GM08714 (cell line): ENCODE data around the gene INPP4B.

Experiments used
- H3K4me3 ChIP-seq: fragments of 200-500 bp; sonication (Bioruptor generic); 2 replicates; pipeline ENCODE4 v1.5.1; 2014; ENCODE audit warnings: mild to moderate bottlenecking, low read length, inconsistent platforms
- ZNF274 ChIP-seq: IDR thresholded peaks from 2 replicates; pipeline ENCODE4 v1.6.1; 2012; ENCODE audit warnings: mild to moderate bottlenecking, low read depth, low read length

The INPP4B gene

DNA sequence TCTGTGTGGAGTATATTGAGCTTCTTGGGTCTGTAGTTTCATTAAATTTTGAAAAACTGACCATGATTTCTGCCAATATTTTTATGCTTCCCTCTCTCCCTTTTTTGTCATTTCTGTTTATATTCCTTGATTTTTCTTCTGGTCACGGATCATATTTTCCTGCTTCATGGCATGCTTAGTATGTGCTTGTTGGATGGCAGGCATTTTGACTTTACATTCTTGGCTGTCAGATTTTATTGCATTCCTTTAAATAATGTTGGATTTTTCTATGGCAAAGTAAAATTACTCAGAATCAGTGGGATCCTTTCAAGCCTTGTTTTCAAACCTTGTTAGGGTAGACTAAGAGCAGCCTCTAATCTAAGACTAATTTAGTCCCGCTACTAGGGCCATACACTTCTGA lies 677.9 kb downstream of the INPP4B start:
- no peak overlapping the region for H3K4me3 ChIP-seq
- no peak for TF ChIP-seq ZNF274

DNA sequence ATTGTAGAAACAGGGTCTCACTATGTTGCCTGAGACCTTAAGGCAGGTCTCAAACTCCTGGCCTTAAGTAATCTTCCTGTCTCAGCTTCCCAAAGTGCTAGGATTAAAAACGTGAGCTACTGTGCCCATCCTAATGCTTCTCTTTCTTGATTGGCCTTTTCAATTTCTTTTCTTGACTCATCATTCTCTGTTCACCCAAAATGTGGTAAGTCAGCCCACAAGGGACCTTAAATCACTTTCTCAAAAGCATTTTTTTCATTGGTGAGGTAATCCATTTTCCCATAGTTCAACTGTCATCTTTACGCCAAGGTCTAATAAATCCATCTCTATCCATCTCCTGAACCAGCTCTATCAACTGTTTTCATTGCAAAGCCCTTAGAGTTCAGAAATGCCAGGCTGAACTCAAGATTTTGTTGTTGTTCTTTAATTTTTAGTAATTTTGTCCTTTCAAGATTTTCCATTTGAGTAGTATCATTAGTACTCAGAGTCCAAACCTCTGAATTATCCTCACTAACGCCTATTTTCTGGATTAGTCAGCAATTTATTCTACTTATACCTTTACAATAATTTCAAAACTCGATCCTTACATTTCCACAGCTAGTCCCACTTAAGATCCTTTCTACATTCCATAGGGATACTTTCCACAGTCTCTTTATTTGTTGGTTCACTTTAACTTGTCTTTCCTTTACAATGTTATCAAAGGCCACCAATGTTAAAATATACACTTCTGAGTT lies 681.2 kb downstream of the INPP4B start:
- no peak overlapping the region for H3K4me3 ChIP-seq
- no peak for TF ChIP-seq ZNF274

DNA sequence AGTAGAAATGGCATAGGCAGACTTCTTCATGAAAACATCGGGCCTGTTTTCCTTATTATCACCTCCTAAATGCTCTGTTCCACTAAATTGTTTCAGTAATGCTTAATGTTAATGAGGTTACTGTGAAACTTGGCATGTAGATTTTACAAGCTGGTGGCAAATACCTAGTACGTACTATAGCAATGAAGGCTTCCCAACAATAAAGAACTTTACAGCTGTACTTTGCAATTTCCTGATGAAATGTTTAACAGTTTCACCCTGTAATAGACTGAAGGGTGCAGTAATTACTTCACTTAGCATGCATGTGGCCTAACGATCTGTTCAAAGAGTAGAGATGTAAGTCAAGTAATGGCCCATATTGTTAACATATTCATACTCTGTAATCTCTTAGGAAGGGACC lies 685.0 kb downstream of the INPP4B start:
- H3K4me3 ChIP-seq: no peak overlapping the region
- TF ChIP-seq ZNF274: no peak

- H3K4me3 ChIP-seq: no peak overlapping the region
- no peak for TF ChIP-seq ZNF274
Observed at GRCh38 chr4:142160509-142160908, 685.6 kb downstream of the INPP4B start.

GRCh38 chr4:142158980-142159379 lies 687.1 kb downstream of the INPP4B start:
- no peak overlapping the region for H3K4me3 ChIP-seq
- no peak for TF ChIP-seq ZNF274

DNA sequence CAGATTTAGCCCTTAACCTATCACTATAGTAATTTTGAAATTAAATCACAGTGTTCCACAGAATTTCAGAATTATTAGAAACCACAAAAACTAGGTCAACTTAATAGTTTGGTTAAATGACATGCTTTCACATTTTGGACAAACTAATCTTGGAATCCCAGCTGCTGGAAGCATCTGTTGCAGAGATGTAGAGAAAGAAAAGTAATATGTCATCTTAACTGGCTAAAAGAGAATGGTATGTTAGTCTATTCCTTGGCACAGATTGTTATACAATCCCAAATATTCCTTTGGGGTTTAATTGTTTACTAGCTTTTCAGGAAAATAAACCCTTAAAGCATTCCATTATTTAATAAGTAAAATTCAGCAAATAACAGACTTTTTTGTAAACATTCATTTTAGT lies 689.8 kb downstream of the INPP4B start:
- H3K4me3 ChIP-seq: no peak overlapping the region
- TF ChIP-seq ZNF274: no peak

DNA sequence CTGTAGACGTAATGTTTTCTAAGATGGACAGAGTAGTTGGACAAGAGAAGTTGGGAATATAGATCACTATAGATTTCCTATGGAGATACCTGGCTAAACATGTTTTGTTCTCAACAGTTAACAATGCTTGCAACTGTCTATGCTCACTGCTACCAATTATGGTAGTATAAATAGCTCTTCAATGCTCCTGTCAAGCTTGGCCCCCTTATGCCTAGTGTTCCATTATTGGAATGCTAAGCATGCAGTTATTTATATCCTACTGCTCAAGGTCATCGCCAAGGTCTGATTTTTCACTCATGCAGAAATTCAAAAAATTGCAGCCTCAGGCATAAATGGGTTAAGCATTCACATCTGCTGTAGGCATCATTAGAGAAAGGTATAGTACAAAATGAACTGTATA lies 690.8 kb downstream of the INPP4B start:
- no peak for TF ChIP-seq ZNF274
- H3K4me3 ChIP-seq: no peak overlapping the region

DNA sequence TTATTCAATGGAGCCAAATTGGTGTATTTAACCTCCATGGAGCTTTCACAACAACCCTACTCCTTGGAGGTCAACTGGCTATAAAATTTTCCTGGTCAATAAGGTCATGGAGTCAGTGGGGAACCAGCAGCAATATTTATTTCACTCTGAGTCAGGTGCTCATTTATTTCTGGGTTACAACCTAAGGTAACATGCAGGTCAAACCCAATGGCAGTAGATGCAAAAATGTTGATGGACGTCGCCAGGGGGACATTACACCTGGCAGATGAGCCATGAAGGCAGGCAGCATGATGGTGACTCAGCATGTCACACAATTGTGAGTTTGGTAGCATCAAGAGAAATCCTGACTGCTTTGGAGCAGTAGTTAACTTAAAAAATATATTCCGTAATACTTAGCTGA lies 695.6 kb downstream of the INPP4B start:
- no peak for TF ChIP-seq ZNF274
- H3K4me3 ChIP-seq: no peak overlapping the region

GRCh38 chr4:142144813-142145212 lies 701.3 kb downstream of the INPP4B start:
- TF ChIP-seq ZNF274: no peak
- H3K4me3 ChIP-seq: no peak overlapping the region

GRCh38 chr4:142142366-142143054 lies 703.6 kb downstream of the INPP4B start:
- no peak overlapping the region for H3K4me3 ChIP-seq
- TF ChIP-seq ZNF274: no peak

DNA sequence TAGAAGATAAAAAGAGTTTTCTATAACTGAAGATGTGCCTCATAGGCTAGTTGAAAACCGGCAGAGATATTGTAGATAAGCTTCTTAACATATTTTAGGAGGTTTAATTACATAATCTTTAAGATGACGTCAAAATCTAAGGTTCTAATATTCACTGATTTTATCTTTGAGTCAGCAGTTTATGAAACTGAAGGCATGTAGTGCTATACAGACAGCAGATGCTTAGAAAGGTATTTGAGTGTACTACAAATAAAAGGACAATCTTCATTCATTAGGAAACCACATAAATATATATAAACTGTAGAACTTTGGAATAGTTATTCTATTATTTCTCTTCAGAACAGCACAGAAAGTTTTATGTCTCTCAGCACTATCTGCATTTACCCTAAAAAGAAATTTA lies 704.9 kb downstream of the INPP4B start:
- TF ChIP-seq ZNF274: no peak
- H3K4me3 ChIP-seq: no peak overlapping the region

- no peak overlapping the region for H3K4me3 ChIP-seq
- no peak for TF ChIP-seq ZNF274
Observed at GRCh38 chr4:142130666-142131065, 715.4 kb downstream of the INPP4B start.

GRCh38 chr4:142129931-142130330 lies 716.2 kb downstream of the INPP4B start:
- no peak for TF ChIP-seq ZNF274
- H3K4me3 ChIP-seq: no peak overlapping the region

DNA sequence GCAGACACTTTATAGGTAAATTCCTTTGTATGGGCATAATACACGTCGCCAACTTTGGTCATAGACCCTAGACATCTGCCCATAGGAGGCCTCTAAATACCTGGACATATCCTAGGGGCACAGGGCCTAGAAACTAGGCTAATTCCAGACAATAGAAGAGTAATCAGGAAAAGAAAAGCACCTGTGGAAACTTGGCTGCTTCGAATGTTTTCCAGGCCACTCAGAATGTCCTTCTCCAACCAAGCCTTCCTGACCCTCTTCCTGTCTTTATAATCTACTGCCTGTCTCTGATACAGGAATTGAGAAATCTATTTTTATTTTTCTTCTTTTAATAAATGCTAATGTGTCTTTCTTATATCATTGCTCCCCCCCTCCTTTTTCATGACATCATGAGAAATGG lies 716.6 kb downstream of the INPP4B start:
- H3K4me3 ChIP-seq: no peak overlapping the region
- no peak for TF ChIP-seq ZNF274

GRCh38 chr4:142128529-142128928 lies 717.6 kb downstream of the INPP4B start:
- no peak overlapping the region for H3K4me3 ChIP-seq
- TF ChIP-seq ZNF274: no peak
